SK-N-SH (cell line): Measurements from ENCODE around the gene CTAG2.

Source experiments
- EP300 ChIP-seq, 2 experiments: IDR thresholded peaks; 2 replicates each; pipeline versions ENCODE4 v1.4.0 to v1.6.1; 2012; ENCODE audit warnings: borderline replicate concordance in 1 of 2, low read depth in 1 of 2, low read length in 1 of 2
- FOXJ3 ChIP-seq: sonication (generic); formaldehyde crosslinking; IDR thresholded peaks from 2 replicates; pipeline ENCODE4 v1.5.1; 2020; ENCODE audit warnings: mild to moderate bottlenecking, missing genetic modification reagents
- GABPA ChIP-seq: IDR thresholded peaks from 2 replicates; pipeline ENCODE4 v1.4.0; 2012; ENCODE audit warnings: low read depth, mild to moderate bottlenecking
- POLR2AphosphoS5 ChIP-seq: IDR thresholded peaks from 2 replicates; pipeline ENCODE4 v1.6.1; 2012; ENCODE audit warnings: low read depth, low read length
- TF ChIP-seq, protein P1 (sequence below): fragments of 200-600 bp; sonication (generic); IDR thresholded peaks from 2 replicates; pipeline ENCODE4 v1.6.1; 2017; ENCODE audit warnings: antibody characterized with exemption, mild to moderate bottlenecking, moderate library complexity

GRCh38 chrX:154654372-154654771, 993 bp upstream of the CTAG2 start:
- TF ChIP-seq, protein P1, sequence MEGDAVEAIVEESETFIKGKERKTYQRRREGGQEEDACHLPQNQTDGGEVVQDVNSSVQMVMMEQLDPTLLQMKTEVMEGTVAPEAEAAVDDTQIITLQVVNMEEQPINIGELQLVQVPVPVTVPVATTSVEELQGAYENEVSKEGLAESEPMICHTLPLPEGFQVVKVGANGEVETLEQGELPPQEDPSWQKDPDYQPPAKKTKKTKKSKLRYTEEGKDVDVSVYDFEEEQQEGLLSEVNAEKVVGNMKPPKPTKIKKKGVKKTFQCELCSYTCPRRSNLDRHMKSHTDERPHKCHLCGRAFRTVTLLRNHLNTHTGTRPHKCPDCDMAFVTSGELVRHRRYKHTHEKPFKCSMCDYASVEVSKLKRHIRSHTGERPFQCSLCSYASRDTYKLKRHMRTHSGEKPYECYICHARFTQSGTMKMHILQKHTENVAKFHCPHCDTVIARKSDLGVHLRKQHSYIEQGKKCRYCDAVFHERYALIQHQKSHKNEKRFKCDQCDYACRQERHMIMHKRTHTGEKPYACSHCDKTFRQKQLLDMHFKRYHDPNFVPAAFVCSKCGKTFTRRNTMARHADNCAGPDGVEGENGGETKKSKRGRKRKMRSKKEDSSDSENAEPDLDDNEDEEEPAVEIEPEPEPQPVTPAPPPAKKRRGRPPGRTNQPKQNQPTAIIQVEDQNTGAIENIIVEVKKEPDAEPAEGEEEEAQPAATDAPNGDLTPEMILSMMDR, result no peak
- no peak for TF ChIP-seq POLR2AphosphoS5
- TF ChIP-seq FOXJ3, result no peak
- no peak for TF ChIP-seq EP300 (IDR thresholded peaks at IDR 0.05; ENCODE audit: borderline replicate concordance in 1 of 2, low read depth in 1 of 2, low read length in 1 of 2)
- TF ChIP-seq GABPA, result no peak
